Measurements from ENCODE around the gene MAPK12. TPM values are rescaled to one million over a fixed set of nuclear protein-coding genes. Genes with fewer than 3 reads are reported as not detected.

The MAPK12 gene
- total RNA-seq, 4 donors from 2014 or later: 10.1 to 18.4 (median 14.0) TPM

- peak overlapping the region; percentile 15 to 60 for H3K4me3 ChIP-seq
- H3K36me3 ChIP-seq: peaks cover 0 to 5% of the 10 kb centered on the region in 2 donors
- H3K4me1 ChIP-seq: peaks cover 0 to 45% (median 6%) of the 10 kb centered on the region in 3 donors
- H3K27ac ChIP-seq: peak overlapping the region in 3 of 4 donors; percentile 70 to 78 (median 75)
- no peak for ATAC-seq
- H3K27me3 ChIP-seq: peaks cover 57% of the 10 kb centered on the region
- WGBS, 2 donors (ENCODE audit: low coverage in 1 of 2): 50% methylated on average over 1 of the region's 11 CpGs; no CpG with 5 or more reads in 1 of the 2 donors
- TF ChIP-seq POLR2A (IDR thresholded peaks at IDR 0.05) (no peak), POLR2AphosphoS5 (IDR thresholded peaks at IDR 0.05) (no peak), EP300 (IDR thresholded peaks at IDR 0.05) (no peak), CTCF (IDR thresholded peaks at IDR 0.05) (no peak)
- H3K9me3 ChIP-seq: no peaks in the 10 kb centered on the region
Measured at GRCh38 chr22:50260434-50260800, 1.1 kb downstream of the MAPK12 start.

GRCh38 chr22:50259302-50259701 is 2.2 kb downstream of the MAPK12 start:
- Histone ChIP-seq H3K4me1 (peaks cover 0 to 45% (median 6%) of the 10 kb centered on the region in 3 donors), H3K4me3 (no peak overlapping the region), H3K9me3 (no peaks in the 10 kb centered on the region), H3K27me3 (peaks cover 57% of the 10 kb centered on the region), H3K36me3 (peaks cover 0 to 12% of the 10 kb centered on the region in 2 donors), H3K27ac (no peak overlapping the region)
- ATAC-seq: no peak
- 50 to 100% methylated on average over 1 to 2 of the region's 15 CpGs for WGBS, 2 donors (ENCODE audit: low coverage in 1 of 2)
- TF ChIP-seq POLR2A (IDR thresholded peaks at IDR 0.05): no peak
- TF ChIP-seq POLR2AphosphoS5 (IDR thresholded peaks at IDR 0.05): no peak
- no peak for TF ChIP-seq EP300 (IDR thresholded peaks at IDR 0.05)
- no peak for TF ChIP-seq CTCF (IDR thresholded peaks at IDR 0.05)

- Histone ChIP-seq H3K9me3 (no peaks in the 10 kb centered on the region), H3K27me3 (peaks cover 57% of the 10 kb centered on the region), H3K4me3 (no peak overlapping the region), H3K36me3 (peaks cover 0 to 12% of the 10 kb centered on the region in 2 donors), H3K4me1 (peaks cover 0 to 45% (median 6%) of the 10 kb centered on the region in 3 donors), H3K27ac (no peak overlapping the region)
- WGBS, 2 donors (ENCODE audit: low coverage in 1 of 2): 51% methylated on average over 7 of the region's 24 CpGs; no CpG with 5 or more reads in 1 of the 2 donors
- ATAC-seq: no peak
- TF ChIP-seq EP300 (IDR thresholded peaks at IDR 0.05) (no peak), POLR2A (IDR thresholded peaks at IDR 0.05) (no peak), POLR2AphosphoS5 (IDR thresholded peaks at IDR 0.05) (no peak), CTCF (IDR thresholded peaks at IDR 0.05) (no peak)
Measured at GRCh38 chr22:50258361-50259292, 2.9 kb downstream of the MAPK12 start.

- 50% methylated on average over 2 of the region's 31 CpGs; no CpG with 5 or more reads in 1 of the 2 donors for WGBS, 2 donors (ENCODE audit: low coverage in 1 of 2)
Measured at GRCh38 chr22:50257451-50258360, 3.8 kb downstream of the MAPK12 start.

More at GRCh38 chr22:50257451-50258360, 3.8 kb downstream of the MAPK12 start:
- no peak for ATAC-seq
- H3K36me3 ChIP-seq: peaks cover 0 to 12% of the 10 kb centered on the region in 2 donors
- no peak overlapping the region for H3K4me3 ChIP-seq
- H3K4me1 ChIP-seq: peaks cover 0 to 38% (median 6%) of the 10 kb centered on the region in 3 donors
- no peaks in the 10 kb centered on the region for H3K9me3 ChIP-seq
- TF ChIP-seq EP300 (IDR thresholded peaks at IDR 0.05) (no peak), POLR2AphosphoS5 (IDR thresholded peaks at IDR 0.05) (no peak), POLR2A (IDR thresholded peaks at IDR 0.05) (no peak), CTCF (IDR thresholded peaks at IDR 0.05) (no peak)
- H3K27me3 ChIP-seq: peaks cover 48% of the 10 kb centered on the region
- H3K27ac ChIP-seq: no peak overlapping the region
